DOHH2 (cell line): ENCODE measurements around the gene NR5A2.

Experiments
- EZH2phosphoT487 ChIP-seq: fragments of 200-600 bp; sonication (generic); IDR thresholded peaks from 2 replicates; pipeline ENCODE4 v1.6.1; 2017; ENCODE audit warnings: borderline replicate concordance, mild to moderate bottlenecking, antibody characterized with exemption, low read length, moderate library complexity, mixed read lengths
- TF ChIP-seq, protein P1 (sequence below): fragments of 200-600 bp; sonication (generic); IDR thresholded peaks from one replicate; pipeline ENCODE4 v1.5.1; 2014; ENCODE audit warnings: antibody characterized with exemption, mild to moderate bottlenecking, low read depth, low read length; ENCODE audit not compliant: poor library complexity, severe bottlenecking

DNA sequence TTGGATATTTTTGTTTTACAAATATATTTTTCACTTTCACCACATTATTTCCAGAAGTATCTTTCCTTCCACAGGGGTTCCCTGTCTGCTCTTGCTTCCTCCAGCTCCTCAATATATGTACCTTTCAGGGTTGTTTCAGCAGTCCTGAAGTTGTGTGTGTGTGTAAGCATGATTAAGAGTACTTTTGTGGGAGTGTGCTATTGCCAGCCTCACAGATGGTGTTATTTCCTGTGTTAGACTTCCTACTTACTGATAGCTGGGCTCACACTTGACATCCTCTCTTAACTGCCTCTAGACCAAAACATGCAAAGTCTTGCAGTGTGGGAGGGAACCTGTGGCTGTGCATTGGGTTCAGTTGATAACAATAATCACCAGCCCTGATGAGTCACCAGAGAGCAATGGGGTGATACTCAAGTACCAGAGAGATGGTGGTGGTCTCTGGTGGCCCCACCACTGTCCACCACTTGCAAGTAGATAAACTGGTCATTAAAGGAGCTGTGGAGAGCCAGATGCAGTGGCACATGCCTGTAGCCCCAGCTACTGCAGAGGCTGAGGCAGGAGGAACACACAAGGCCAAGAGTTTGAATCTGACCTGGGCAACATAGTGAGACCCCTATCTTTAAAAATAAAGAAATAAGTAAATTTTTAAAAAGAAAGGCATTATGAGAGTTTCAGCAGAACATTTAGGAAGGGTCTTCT, 126.7 kb downstream of the NR5A2 start:
- TF ChIP-seq, protein P1, sequence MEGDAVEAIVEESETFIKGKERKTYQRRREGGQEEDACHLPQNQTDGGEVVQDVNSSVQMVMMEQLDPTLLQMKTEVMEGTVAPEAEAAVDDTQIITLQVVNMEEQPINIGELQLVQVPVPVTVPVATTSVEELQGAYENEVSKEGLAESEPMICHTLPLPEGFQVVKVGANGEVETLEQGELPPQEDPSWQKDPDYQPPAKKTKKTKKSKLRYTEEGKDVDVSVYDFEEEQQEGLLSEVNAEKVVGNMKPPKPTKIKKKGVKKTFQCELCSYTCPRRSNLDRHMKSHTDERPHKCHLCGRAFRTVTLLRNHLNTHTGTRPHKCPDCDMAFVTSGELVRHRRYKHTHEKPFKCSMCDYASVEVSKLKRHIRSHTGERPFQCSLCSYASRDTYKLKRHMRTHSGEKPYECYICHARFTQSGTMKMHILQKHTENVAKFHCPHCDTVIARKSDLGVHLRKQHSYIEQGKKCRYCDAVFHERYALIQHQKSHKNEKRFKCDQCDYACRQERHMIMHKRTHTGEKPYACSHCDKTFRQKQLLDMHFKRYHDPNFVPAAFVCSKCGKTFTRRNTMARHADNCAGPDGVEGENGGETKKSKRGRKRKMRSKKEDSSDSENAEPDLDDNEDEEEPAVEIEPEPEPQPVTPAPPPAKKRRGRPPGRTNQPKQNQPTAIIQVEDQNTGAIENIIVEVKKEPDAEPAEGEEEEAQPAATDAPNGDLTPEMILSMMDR = no peak
- TF ChIP-seq EZH2phosphoT487 = no peak
